Measurements from ENCODE around the gene GRPEL2. TPM values are rescaled to one million over a fixed set of nuclear protein-coding genes. Genes with fewer than 3 reads are reported as not detected.

Gene GRPEL2
- total RNA-seq, 1 donor from 2014 or later: 43.7 TPM

GRCh38 chr5:149304195-149305078 lies 40.9 kb upstream of the GRPEL2 start:
- DNase-seq (ENCODE audit: low read depth) (no peak), FAIRE-seq (peak; percentile 96)
- peaks cover 3% of the 10 kb centered on the region for H3K36me3 ChIP-seq (ENCODE audit: control insufficient read depth, insufficient read depth, low read length)
- TF ChIP-seq CTCF (IDR thresholded peaks at IDR 0.05; ENCODE audit: insufficient read depth, low read length, severe bottlenecking): no peak
- no peak overlapping the region for H3K4me3 ChIP-seq (ENCODE audit: low read depth, low read length)
- no peaks in the 10 kb centered on the region for H3K27me3 ChIP-seq (ENCODE audit: control insufficient read depth, insufficient read depth, low read length)

GRCh38 chr5:149309354-149309753 lies 35.9 kb upstream of the GRPEL2 start:
- no peak for TF ChIP-seq CTCF (IDR thresholded peaks at IDR 0.05; ENCODE audit: insufficient read depth, low read length, severe bottlenecking)
- Histone ChIP-seq H3K36me3 (ENCODE audit: control insufficient read depth, insufficient read depth, low read length) (no peaks in the 10 kb centered on the region), H3K27me3 (ENCODE audit: control insufficient read depth, insufficient read depth, low read length) (no peaks in the 10 kb centered on the region), H3K4me3 (ENCODE audit: low read depth, low read length) (no peak overlapping the region)
- FAIRE-seq: no peak
- no peak for DNase-seq (ENCODE audit: low read depth)

- Histone ChIP-seq H3K36me3 (ENCODE audit: control insufficient read depth, insufficient read depth, low read length) (no peaks in the 10 kb centered on the region), H3K27me3 (ENCODE audit: control insufficient read depth, insufficient read depth, low read length) (no peaks in the 10 kb centered on the region), H3K4me3 (ENCODE audit: low read depth, low read length) (no peak overlapping the region)
- no peak for DNase-seq (ENCODE audit: low read depth)
- no peak for TF ChIP-seq CTCF (IDR thresholded peaks at IDR 0.05; ENCODE audit: insufficient read depth, low read length, severe bottlenecking)
- FAIRE-seq: no peak
These were observed 34.8 kb upstream of the GRPEL2 start for GRCh38 chr5:149310488-149310887.

- DNase-seq (ENCODE audit: low read depth) (peak; percentile 66), FAIRE-seq (no peak)
- no peak for TF ChIP-seq CTCF (IDR thresholded peaks at IDR 0.05; ENCODE audit: insufficient read depth, low read length, severe bottlenecking)
These were observed 34.2 kb upstream of the GRPEL2 start for GRCh38 chr5:149310947-149311658.

GRCh38 chr5:149313151-149313841 lies 32.0 kb upstream of the GRPEL2 start:
- no peaks in the 10 kb centered on the region for H3K27me3 ChIP-seq (ENCODE audit: control insufficient read depth, insufficient read depth, low read length)
- TF ChIP-seq CTCF (IDR thresholded peaks at IDR 0.05; ENCODE audit: insufficient read depth, low read length, severe bottlenecking): no peak
- DNase-seq (ENCODE audit: low read depth) (no peak), FAIRE-seq (no peak)
- H3K4me3 ChIP-seq (ENCODE audit: low read depth, low read length): no peak overlapping the region
- no peaks in the 10 kb centered on the region for H3K36me3 ChIP-seq (ENCODE audit: control insufficient read depth, insufficient read depth, low read length)

More at GRCh38 chr5:149310947-149311658, 34.2 kb upstream of the GRPEL2 start:
- Histone ChIP-seq H3K4me3 (ENCODE audit: low read depth, low read length) (no peak overlapping the region), H3K27me3 (ENCODE audit: control insufficient read depth, insufficient read depth, low read length) (no peaks in the 10 kb centered on the region), H3K36me3 (ENCODE audit: control insufficient read depth, insufficient read depth, low read length) (no peaks in the 10 kb centered on the region)

All from bronchial epithelial cell (primary cell).